Vagina (tissue), 2 donors: ENCODE results near the gene TSPAN4.

ENCODE experiments used
- POLR2A ChIP-seq, 2 donors: fragments of 450-650 bp; IDR thresholded peaks; one replicate each; pipeline ENCODE4 v1.6.1; 2017; ENCODE audit warnings: antibody characterized with exemption in 2 of 2, mild to moderate bottlenecking in 2 of 2, moderate library complexity in 2 of 2
- POLR2AphosphoS5 ChIP-seq, 2 donors: sonication (generic); formaldehyde crosslinking; IDR thresholded peaks; one replicate each; pipeline ENCODE4 v1.9.0; 2017; ENCODE audit warnings: antibody characterized with exemption in 2 of 2, mild to moderate bottlenecking in 2 of 2, low read depth in 1 of 2; ENCODE audit not compliant: insufficient read depth in 1 of 2
- TF ChIP-seq, protein P1 (sequence below), 3 experiments: fragments of 450-650 bp in 2 of 3; fragments of 200-600 bp in 1 of 3; sonication (generic) in 1 of 3; IDR thresholded peaks; one replicate each; pipeline ENCODE4 v1.5.1; 2017 to 2019; ENCODE audit warnings: antibody characterized with exemption in 3 of 3, mild to moderate bottlenecking in 2 of 3, moderate library complexity in 2 of 3

DNA sequence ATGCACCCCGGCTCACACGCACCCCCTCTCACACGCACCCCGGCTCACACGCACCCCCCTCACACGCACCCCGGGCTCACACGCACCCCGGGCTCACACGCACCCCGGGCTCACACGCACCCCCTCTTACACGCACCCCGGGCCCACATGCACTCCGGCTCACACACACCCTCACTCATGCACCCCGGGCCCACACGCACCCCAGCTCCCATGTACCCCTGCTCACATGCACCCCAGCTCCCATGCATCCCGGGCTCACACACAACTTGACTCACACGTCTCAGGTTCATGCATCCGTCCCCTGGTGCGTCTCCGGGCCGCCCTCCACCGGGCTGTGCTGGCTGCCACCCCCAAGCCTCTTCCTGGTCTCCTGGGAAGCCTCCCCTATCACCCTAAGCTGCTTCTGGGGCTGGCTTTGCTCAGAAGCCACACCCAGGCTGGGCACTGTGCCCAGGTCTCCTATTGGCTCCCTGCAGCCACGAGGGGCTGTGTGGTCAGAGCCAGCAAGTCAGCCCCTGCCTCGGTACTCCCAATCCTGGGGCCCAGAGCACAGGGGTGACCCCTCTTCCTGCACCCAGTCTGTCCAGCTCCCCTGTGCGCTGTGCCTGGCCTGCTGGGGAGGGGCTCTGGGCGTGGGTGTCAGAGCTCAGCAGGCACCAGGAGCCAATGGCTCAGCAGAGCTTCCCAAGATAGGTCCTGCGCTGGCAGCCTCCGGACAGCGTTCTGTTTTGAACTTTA is 16.9 kb downstream of the TSPAN4 start:
- TF ChIP-seq, protein P1, sequence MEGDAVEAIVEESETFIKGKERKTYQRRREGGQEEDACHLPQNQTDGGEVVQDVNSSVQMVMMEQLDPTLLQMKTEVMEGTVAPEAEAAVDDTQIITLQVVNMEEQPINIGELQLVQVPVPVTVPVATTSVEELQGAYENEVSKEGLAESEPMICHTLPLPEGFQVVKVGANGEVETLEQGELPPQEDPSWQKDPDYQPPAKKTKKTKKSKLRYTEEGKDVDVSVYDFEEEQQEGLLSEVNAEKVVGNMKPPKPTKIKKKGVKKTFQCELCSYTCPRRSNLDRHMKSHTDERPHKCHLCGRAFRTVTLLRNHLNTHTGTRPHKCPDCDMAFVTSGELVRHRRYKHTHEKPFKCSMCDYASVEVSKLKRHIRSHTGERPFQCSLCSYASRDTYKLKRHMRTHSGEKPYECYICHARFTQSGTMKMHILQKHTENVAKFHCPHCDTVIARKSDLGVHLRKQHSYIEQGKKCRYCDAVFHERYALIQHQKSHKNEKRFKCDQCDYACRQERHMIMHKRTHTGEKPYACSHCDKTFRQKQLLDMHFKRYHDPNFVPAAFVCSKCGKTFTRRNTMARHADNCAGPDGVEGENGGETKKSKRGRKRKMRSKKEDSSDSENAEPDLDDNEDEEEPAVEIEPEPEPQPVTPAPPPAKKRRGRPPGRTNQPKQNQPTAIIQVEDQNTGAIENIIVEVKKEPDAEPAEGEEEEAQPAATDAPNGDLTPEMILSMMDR (IDR thresholded peaks at IDR 0.05), result no peak
- TF ChIP-seq POLR2AphosphoS5 (IDR thresholded peaks at IDR 0.05; ENCODE audit: insufficient read depth in 1 of 2, low read depth in 1 of 2) (peak in 1 of 2 donors; percentile 50), POLR2A (IDR thresholded peaks at IDR 0.05) (no peak)
